ENCODE measurements around the gene ZNF76.

ZNF76 gene

GRCh38 chr6:35230950-35231349 lies 28.6 kb upstream of the ZNF76 start:
- Histone ChIP-seq H3K9me2 (replicated peaks; ENCODE audit: insufficient read depth, low read length) (no peaks in the 10 kb centered on the region), H3K9ac (ENCODE audit: low read length) (no peak overlapping the region), H2AFZ (ENCODE audit: low read depth, low read length, severe bottlenecking) (no peak overlapping the region), H3K4me3 (ENCODE audit: insufficient read depth, low read length, poor library complexity, severe bottlenecking) (no peak overlapping the region), H3K36me3 (ENCODE audit: low read length) (no peaks in the 10 kb centered on the region), H3F3A (ENCODE audit: insufficient read depth) (no peaks in the 10 kb centered on the region), H3K9me3 (ENCODE audit: insufficient read depth, low read length) (no peaks in the 10 kb centered on the region), H4K20me1 (ENCODE audit: low read depth, low read length) (no peaks in the 10 kb centered on the region), H3K79me2 (ENCODE audit: insufficient read depth, low read length) (no peaks in the 10 kb centered on the region), H3K4me2 (ENCODE audit: low read depth, low read length, poor library complexity, severe bottlenecking) (no peak overlapping the region), H3K27me3 (ENCODE audit: low read length) (no peaks in the 10 kb centered on the region), H3K27ac (ENCODE audit: low read depth, low read length) (no peak overlapping the region)
- no peak for TF ChIP-seq EZH2phosphoT487 (conservative IDR thresholded peaks at IDR 0.05; ENCODE audit: low read length)
- no peak for TF ChIP-seq CTCF (IDR thresholded peaks at IDR 0.05; ENCODE audit: insufficient read depth, low read length, poor library complexity, severe bottlenecking)

DNA sequence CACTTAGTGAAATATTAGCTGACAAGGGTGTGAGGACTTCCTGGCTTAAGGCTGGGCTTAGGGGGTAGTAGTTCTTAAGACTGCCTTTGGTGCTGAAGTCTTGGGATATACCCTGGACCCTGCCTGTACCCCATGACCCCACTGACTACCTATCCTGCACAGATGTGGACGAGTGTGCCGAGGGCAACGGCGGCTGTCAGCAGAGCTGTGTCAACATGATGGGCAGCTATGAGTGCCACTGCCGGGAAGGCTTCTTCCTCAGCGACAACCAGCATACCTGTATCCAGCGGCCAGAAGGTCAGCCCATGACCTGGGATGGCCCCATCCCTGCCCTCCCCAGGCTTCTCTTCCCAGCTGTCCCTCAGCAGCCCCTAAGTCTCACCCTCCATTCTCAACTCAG lies 28.0 kb upstream of the ZNF76 start:
- TF ChIP-seq CTCF (IDR thresholded peaks at IDR 0.05; ENCODE audit: insufficient read depth, low read length, poor library complexity, severe bottlenecking) (no peak), EZH2phosphoT487 (conservative IDR thresholded peaks at IDR 0.05; ENCODE audit: low read length) (no peak)
- H3K4me3 ChIP-seq (ENCODE audit: insufficient read depth, low read length, poor library complexity, severe bottlenecking): no peak overlapping the region
- no peak overlapping the region for H3K27ac ChIP-seq (ENCODE audit: low read depth, low read length)
- H3K36me3 ChIP-seq (ENCODE audit: low read length): no peaks in the 10 kb centered on the region
- H3K9me2 ChIP-seq (replicated peaks; ENCODE audit: insufficient read depth, low read length): no peaks in the 10 kb centered on the region
- H3K9ac ChIP-seq (ENCODE audit: low read length): no peak overlapping the region
- H3K4me2 ChIP-seq (ENCODE audit: low read depth, low read length, poor library complexity, severe bottlenecking): no peak overlapping the region
- H4K20me1 ChIP-seq (ENCODE audit: low read depth, low read length): no peaks in the 10 kb centered on the region
- no peak overlapping the region for H2AFZ ChIP-seq (ENCODE audit: low read depth, low read length, severe bottlenecking)
- no peaks in the 10 kb centered on the region for H3K27me3 ChIP-seq (ENCODE audit: low read length)
- no peaks in the 10 kb centered on the region for H3F3A ChIP-seq (ENCODE audit: insufficient read depth)
- no peaks in the 10 kb centered on the region for H3K9me3 ChIP-seq (ENCODE audit: insufficient read depth, low read length)
- H3K79me2 ChIP-seq (ENCODE audit: insufficient read depth, low read length): no peaks in the 10 kb centered on the region

DNA sequence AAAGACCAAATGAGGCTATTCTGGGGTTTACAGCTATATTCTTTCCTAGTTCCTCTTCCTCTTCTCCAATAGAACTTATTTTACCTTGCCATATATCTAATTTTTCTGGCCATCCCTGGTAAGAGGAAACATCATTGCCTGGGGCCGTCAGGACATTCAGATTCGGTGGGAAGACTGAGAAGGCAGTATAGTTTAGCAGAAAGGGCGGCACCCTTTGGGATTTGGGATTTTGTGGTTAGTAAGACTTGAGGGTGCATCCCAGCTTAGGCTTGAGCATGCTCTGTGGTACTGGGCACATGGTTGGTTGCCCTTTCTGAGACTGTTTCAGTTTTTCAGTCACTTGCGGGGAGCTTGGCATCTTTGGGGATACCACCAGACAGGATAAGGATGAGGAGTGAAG lies 24.6 kb upstream of the ZNF76 start:
- Histone ChIP-seq H3K9me3 (ENCODE audit: insufficient read depth, low read length) (no peaks in the 10 kb centered on the region), H4K20me1 (ENCODE audit: low read depth, low read length) (no peaks in the 10 kb centered on the region), H3K9ac (ENCODE audit: low read length) (no peak overlapping the region), H3K4me2 (ENCODE audit: low read depth, low read length, poor library complexity, severe bottlenecking) (no peak overlapping the region), H3K9me2 (replicated peaks; ENCODE audit: insufficient read depth, low read length) (no peaks in the 10 kb centered on the region), H3K4me3 (ENCODE audit: insufficient read depth, low read length, poor library complexity, severe bottlenecking) (no peak overlapping the region), H3K36me3 (ENCODE audit: low read length) (no peaks in the 10 kb centered on the region), H3F3A (ENCODE audit: insufficient read depth) (no peaks in the 10 kb centered on the region), H3K27me3 (ENCODE audit: low read length) (no peaks in the 10 kb centered on the region), H3K79me2 (ENCODE audit: insufficient read depth, low read length) (no peaks in the 10 kb centered on the region), H2AFZ (ENCODE audit: low read depth, low read length, severe bottlenecking) (no peak overlapping the region), H3K27ac (ENCODE audit: low read depth, low read length) (no peak overlapping the region)
- TF ChIP-seq CTCF (IDR thresholded peaks at IDR 0.05; ENCODE audit: insufficient read depth, low read length, poor library complexity, severe bottlenecking) (no peak), EZH2phosphoT487 (conservative IDR thresholded peaks at IDR 0.05; ENCODE audit: low read length) (no peak)

DNA sequence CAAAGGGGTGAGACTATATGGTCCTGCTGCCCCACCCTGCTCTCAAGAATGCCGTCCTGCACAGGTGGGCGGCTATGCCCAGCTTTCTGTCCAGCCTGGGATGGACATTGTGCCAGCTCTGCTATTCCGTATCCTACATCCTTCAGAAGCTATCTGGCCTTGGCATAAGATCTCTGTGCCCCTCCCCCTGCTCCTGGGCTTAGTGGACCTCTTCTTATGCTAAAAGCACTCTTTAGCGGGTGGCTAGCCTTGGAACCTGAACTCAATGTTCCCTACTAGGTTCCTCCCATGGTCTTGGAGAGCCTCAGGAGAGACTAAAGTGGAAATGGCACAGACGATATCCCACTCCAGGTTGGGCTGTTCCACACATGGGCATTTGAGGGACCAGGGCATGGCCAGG lies 23.3 kb upstream of the ZNF76 start:
- H3K9ac ChIP-seq (ENCODE audit: low read length): no peak overlapping the region
- H2AFZ ChIP-seq (ENCODE audit: low read depth, low read length, severe bottlenecking): no peak overlapping the region
- no peak overlapping the region for H3K27ac ChIP-seq (ENCODE audit: low read depth, low read length)
- H3K9me2 ChIP-seq (replicated peaks; ENCODE audit: insufficient read depth, low read length): no peaks in the 10 kb centered on the region
- TF ChIP-seq EZH2phosphoT487 (conservative IDR thresholded peaks at IDR 0.05; ENCODE audit: low read length) (no peak), CTCF (IDR thresholded peaks at IDR 0.05; ENCODE audit: insufficient read depth, low read length, poor library complexity, severe bottlenecking) (no peak)
- H3K4me3 ChIP-seq (ENCODE audit: insufficient read depth, low read length, poor library complexity, severe bottlenecking): no peak overlapping the region
- no peaks in the 10 kb centered on the region for H3K79me2 ChIP-seq (ENCODE audit: insufficient read depth, low read length)
- H4K20me1 ChIP-seq (ENCODE audit: low read depth, low read length): no peaks in the 10 kb centered on the region
- no peaks in the 10 kb centered on the region for H3K9me3 ChIP-seq (ENCODE audit: insufficient read depth, low read length)
- H3K27me3 ChIP-seq (ENCODE audit: low read length): no peaks in the 10 kb centered on the region
- H3F3A ChIP-seq (ENCODE audit: insufficient read depth): no peaks in the 10 kb centered on the region
- H3K36me3 ChIP-seq (ENCODE audit: low read length): no peaks in the 10 kb centered on the region
- H3K4me2 ChIP-seq (ENCODE audit: low read depth, low read length, poor library complexity, severe bottlenecking): no peak overlapping the region
